K562 (cell line): ENCODE data around the gene TMEM237. TPM values are rescaled to one million over a fixed set of nuclear protein-coding genes. Genes with fewer than 3 reads are reported as not detected.

ENCODE experiments used
- ATAC-seq: fragments of 200-7000 bp; cut with Tn5 transposase; 3 replicates; pipeline ENCODE4 v1.9.1; 2020; ENCODE audit warnings: moderate library complexity
- BruUV-seq: library from RNA; stranded (reverse); fragments of 400-500 nt; replicated peaks from 2 replicates; lab custom pipeline; 2021; lab: Mats Ljungman, UMichigan
- CTCF ChIA-PET: fragments of 300-600 bp; formaldehyde crosslinking; extraction: SDS; loops from one replicate; lab custom pipeline; 2021; ENCODE audit warnings: low intra/inter-chr PET ratio; lab: Yijun Ruan, JAX
- POLR2A ChIA-PET: fragments of 300-600, 350-650 bp; sonication (Branson Sonifier 250); formaldehyde crosslinking; extraction: SDS; loops from one replicate; lab custom pipeline; 2021; ENCODE audit warnings: antibody characterized with exemption, inconsistent platforms; lab: Yijun Ruan, JAX
- DNase-seq, 4 experiments: peaks; one replicate each; pipeline versions ENCODE4 v3.0.0 to v3.0.0-alpha.2; 2011 to 2018; ENCODE audit warnings: low spot score in 3 of 4, mixed read lengths in 3 of 4; ENCODE audit errors: extremely low read depth in 1 of 4
- FAIRE-seq: peaks from 2 replicates; lab custom pipeline; 2011; peaks lifted over from hg19 to GRCh38; lab: Jason Lieb, UNC
- H2AFZ ChIP-seq: 2 replicates; pipeline ENCODE4 v1.6.0; 2011; ENCODE audit warnings: low read depth, low read length, control low read depth, inconsistent platforms
- H3K27ac ChIP-seq: fragments of 200-600 bp; 3 replicates; pipeline ENCODE4 v1.8.0; 2011; ENCODE audit warnings: low read depth, mild to moderate bottlenecking, control low read depth, inconsistent platforms, low read length, moderate library complexity, mixed read lengths; ENCODE audit errors: extremely low read depth
- H3K27me3 ChIP-seq, 2 experiments: fragments of 300-600 bp in 1 of 2; 2 replicates in 1 of 2; 3 replicates in 1 of 2; pipeline versions ENCODE4 v1.6.0 to v1.8.0; 2011; ENCODE audit warnings: inconsistent platforms in 2 of 2, low read length in 2 of 2, mild to moderate bottlenecking in 1 of 2, mixed read lengths in 1 of 2, moderate library complexity in 1 of 2; ENCODE audit not compliant: control insufficient read depth in 2 of 2, insufficient read depth in 2 of 2
- H3K36me3 ChIP-seq: fragments of 300-600 bp; 3 replicates; pipeline ENCODE4 v1.8.0; 2011; ENCODE audit warnings: mild to moderate bottlenecking, low read length, inconsistent platforms; ENCODE audit not compliant: control insufficient read depth, insufficient read depth
- H3K4me1 ChIP-seq, 2 experiments: fragments of 200-600 bp in 1 of 2; replicated peaks in 1 of 2; 2 replicates in 1 of 2; 3 replicates in 1 of 2; pipeline versions ENCODE4 v1.5.1 to v1.8.0; 2011; ENCODE audit warnings: inconsistent platforms in 2 of 2, low read length in 2 of 2, mild to moderate bottlenecking in 1 of 2, mixed read lengths in 1 of 2, moderate library complexity in 1 of 2; ENCODE audit not compliant: control insufficient read depth in 2 of 2, insufficient read depth in 2 of 2
- H3K4me2 ChIP-seq: 2 replicates; pipeline ENCODE4 v1.6.1; 2011; ENCODE audit warnings: low read length, control low read depth, inconsistent platforms, mixed read lengths; ENCODE audit not compliant: insufficient read depth
- H3K4me3 ChIP-seq: fragments of 200-600 bp; sonication (generic), shearing (Covaris generic); 2 replicates; pipeline ENCODE4 v1.5.1; 2016; ENCODE audit warnings: control low read depth, inconsistent platforms
- H3K79me2 ChIP-seq: fragments of 200-600 bp; 3 replicates; pipeline ENCODE4 v1.8.0; 2011; ENCODE audit warnings: low read length, inconsistent platforms; ENCODE audit not compliant: control insufficient read depth, insufficient read depth
- H3K9ac ChIP-seq, 2 experiments: 2 replicates each; pipeline versions ENCODE4 v1.6.0 to v1.6.1; 2011; ENCODE audit warnings: low read depth in 2 of 2, low read length in 2 of 2, control low read depth in 1 of 2, inconsistent platforms in 1 of 2, mild to moderate bottlenecking in 1 of 2, mixed read lengths in 1 of 2; ENCODE audit not compliant: insufficient read depth in 1 of 2
- H3K9me1 ChIP-seq: one replicate; pipeline ENCODE4 v1.6.0; 2011; ENCODE audit warnings: inconsistent platforms, mild to moderate bottlenecking, low read length, moderate library complexity; ENCODE audit not compliant: control insufficient read depth, insufficient read depth
- H3K9me3 ChIP-seq: replicated peaks from 2 replicates; pipeline ENCODE4 v1.5.1; 2011; ENCODE audit warnings: low read depth, low read length, inconsistent platforms; ENCODE audit not compliant: control insufficient read depth, insufficient read depth
- H4K20me1 ChIP-seq: replicated peaks from 2 replicates; pipeline ENCODE4 v1.6.1; 2011; ENCODE audit warnings: low read length, inconsistent platforms, mixed read lengths; ENCODE audit not compliant: control insufficient read depth, insufficient read depth
- CEBPB ChIP-seq: fragments of 450-650 bp; IDR thresholded peaks from 2 replicates; pipeline ENCODE4 v1.6.1; 2016; ENCODE audit warnings: missing genetic modification characterization, missing compliant biosample characterization
- DPF2 ChIP-seq: fragments of 450-650 bp; IDR thresholded peaks from 2 replicates; pipeline ENCODE4 v1.6.1; 2016
- SMARCC2 ChIP-seq: fragments of 450-650 bp; IDR thresholded peaks from 2 replicates; pipeline ENCODE4 v1.6.1; 2017; ENCODE audit warnings: antibody characterized with exemption, moderate library complexity, mild to moderate bottlenecking, low read depth
- ZNF57 ChIP-seq: fragments of 450-650 bp; formaldehyde crosslinking; IDR thresholded peaks from 2 replicates; pipeline ENCODE4 v1.4.0; 2020; ENCODE audit warnings: mild to moderate bottlenecking, moderate library complexity
- WGBS: fragments of 100-300 bp; shearing (Covaris generic); methylation state at CpG from one replicate; pipeline ENCODE4 v1.1.6; 2016; ENCODE audit warnings: low coverage, mixed read lengths; ENCODE audit not compliant: insufficient coverage; ENCODE audit errors: missing lambda C conversion rate; 5-methylcytosine and 5-hydroxymethylcytosine counted together
- in situ Hi-C: fragments of 300-500 bp; cut with MboI; formaldehyde crosslinking; loops from 4 replicates; pipeline ENCODE4 v1.15.0; 2018; ENCODE audit warnings: inconsistent platforms, mixed read lengths
- intact Hi-C: fragments of 100-400 bp; cut with micrococcal nuclease; formaldehyde crosslinking; loops from 2 replicates; pipeline ENCODE4 v1.14.2; 2022
- polyA plus RNA-seq, 8 experiments: library from polyadenylated mRNA; depleted of rRNA in 4 of 8; stranded (reverse) in 5 of 8; unstranded in 3 of 8; fragments of >200 nt; fragmentation: Nextera tagmentation in 2 of 8; fragmentation: Illumina TruSeq in 1 of 8; extraction: Ambion mirVana in 2 of 8; extraction: Trizol in 1 of 8; gene quantifications; 2 replicates each; pipeline versions ENCODE4 v1.2.1 to v1.2.3, GENCODE V29; 2011 to 2014; ENCODE audit warnings: inconsistent platforms in 1 of 8, missing spikeins in 1 of 8
- total RNA-seq, 7 experiments: library from RNA; depleted of rRNA in 6 of 7; stranded (reverse); fragments of >200 nt in 6 of 7; fragmentation: Illumina TruSeq in 2 of 7; extraction: Trizol in 2 of 7; gene quantifications; 2 replicates each; pipeline versions ENCODE4 v1.2.1 to v1.2.3, GENCODE V29; 2011 to 2021; ENCODE audit warnings: low replicate concordance in 1 of 7
- TF ChIP-seq, protein P1 (sequence below): fragments of 450-650 bp; formaldehyde crosslinking; IDR thresholded peaks from 2 replicates; pipeline ENCODE4 v1.4.0; 2020; ENCODE audit warnings: mild to moderate bottlenecking, moderate library complexity

Gene TMEM237
- total and polyA plus RNA-seq, 9 of the 15 experiments (the other 6 are each of a cell fraction or from before 2014, with no cell fraction given): 6.2 to 25.6 (median 17.9) TPM

DNA sequence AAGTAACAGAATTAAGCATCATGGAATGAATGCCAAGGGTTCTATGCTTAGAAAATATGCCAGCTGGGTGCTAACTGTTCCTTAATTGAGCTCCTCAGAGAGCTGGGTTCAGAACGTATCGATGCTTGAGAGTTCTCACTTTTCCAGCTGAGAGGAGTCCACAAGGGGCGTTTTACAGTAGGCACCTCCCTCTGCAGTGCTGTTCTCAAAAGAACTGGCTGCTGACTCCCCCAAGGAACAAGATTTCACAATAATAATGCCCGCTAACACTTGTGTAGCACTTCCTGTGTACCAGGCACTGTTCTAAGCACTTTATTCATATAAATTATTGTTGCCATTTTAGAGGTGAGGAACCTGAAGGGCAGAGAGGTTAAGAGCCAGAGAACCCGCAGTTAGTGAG lies 18.1 kb upstream of the TMEM237 start:
- ATAC-seq: peak; percentile 64
- Histone ChIP-seq H3K79me2 (no peaks in the 10 kb centered on the region), H2AFZ (peak overlapping the region; percentile 55), H3K27me3 (no peaks in the 10 kb centered on the region; a peak in 2 of 5 replicates), H4K20me1 (no peaks in the 10 kb centered on the region), H3K9me1 (no peaks in the 10 kb centered on the region), H3K4me1 (no peaks in the 10 kb centered on the region; a peak in 2 of 5 replicates), H3K4me2 (no peak overlapping the region), H3K36me3 (no peaks in the 10 kb centered on the region), H3K9me3 (no peaks in the 10 kb centered on the region), H3K4me3 (no peak overlapping the region), H3K9ac (no peak overlapping the region), H3K27ac (no peak overlapping the region)
- no TSS peak for BruUV-seq
- no peak for FAIRE-seq
- intact Hi-C loops: no loop called here
- no peak for TF ChIP-seq SMARCC2
- TF ChIP-seq DPF2: no peak
- TF ChIP-seq, protein P1, sequence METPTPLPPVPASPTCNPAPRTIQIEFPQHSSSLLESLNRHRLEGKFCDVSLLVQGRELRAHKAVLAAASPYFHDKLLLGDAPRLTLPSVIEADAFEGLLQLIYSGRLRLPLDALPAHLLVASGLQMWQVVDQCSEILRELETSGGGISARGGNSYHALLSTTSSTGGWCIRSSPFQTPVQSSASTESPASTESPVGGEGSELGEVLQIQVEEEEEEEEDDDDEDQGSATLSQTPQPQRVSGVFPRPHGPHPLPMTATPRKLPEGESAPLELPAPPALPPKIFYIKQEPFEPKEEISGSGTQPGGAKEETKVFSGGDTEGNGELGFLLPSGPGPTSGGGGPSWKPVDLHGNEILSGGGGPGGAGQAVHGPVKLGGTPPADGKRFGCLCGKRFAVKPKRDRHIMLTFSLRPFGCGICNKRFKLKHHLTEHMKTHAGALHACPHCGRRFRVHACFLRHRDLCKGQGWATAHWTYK (CRISPR knock-in tag): no peak
- no peak for TF ChIP-seq ZNF57 (CRISPR knock-in tag)
- TF ChIP-seq CEBPB (tag): peak; percentile 37; the same call in 1 of the 2 replicates
- in situ Hi-C loops: no loop called here
- CTCF ChIA-PET: no interaction called here
- 9% methylated on average over 3 of the region's 5 CpGs for WGBS
- POLR2A ChIA-PET: no interaction called here
- peak in 1 of 4 experiments; percentile 9 for DNase-seq
